Hematopoietic multipotent progenitor cell treated with erythropoietin and hydrocortisone succinate and interleukin-3 and kit ligand, for 17 days (in vitro differentiated cells): ENCODE measurements around the gene CCDC54.
A peak's percentile ranks its signal among the peaks of the same experiment; 100 is the strongest.

Experiments used
- DNase-seq: peaks from one replicate; pipeline ENCODE4 v3.0.0-alpha.2; 2015; ENCODE audit warnings: low spot score

The CCDC54 gene

GRCh38 chr3:107394502-107394901, 17.3 kb downstream of the CCDC54 start:
- no peak for DNase-seq

- DNase-seq: no peak
Observed at GRCh38 chr3:107395066-107395465, 17.8 kb downstream of the CCDC54 start.

GRCh38 chr3:107401301-107401700, 24.1 kb downstream of the CCDC54 start:
- DNase-seq: no peak

GRCh38 chr3:107402214-107402613, 25.0 kb downstream of the CCDC54 start:
- no peak for DNase-seq

- no peak for DNase-seq
Observed at GRCh38 chr3:107404727-107405469, 27.7 kb downstream of the CCDC54 start.

GRCh38 chr3:107407355-107407754, 30.1 kb downstream of the CCDC54 start:
- no peak for DNase-seq

GRCh38 chr3:107408513-107408912, 31.3 kb downstream of the CCDC54 start:
- no peak for DNase-seq

- no peak for DNase-seq
Observed at GRCh38 chr3:107409365-107409764, 32.1 kb downstream of the CCDC54 start.

GRCh38 chr3:107410606-107411005, 33.4 kb downstream of the CCDC54 start:
- no peak for DNase-seq

- DNase-seq: peak; percentile 19
Observed at GRCh38 chr3:107411056-107411455, 33.8 kb downstream of the CCDC54 start.

- DNase-seq: no peak
Observed at GRCh38 chr3:107411779-107412178, 34.5 kb downstream of the CCDC54 start.

GRCh38 chr3:107412376-107412775, 35.1 kb downstream of the CCDC54 start:
- DNase-seq: no peak

GRCh38 chr3:107413264-107413663, 36.0 kb downstream of the CCDC54 start:
- DNase-seq: no peak

GRCh38 chr3:107414325-107414964, 37.2 kb downstream of the CCDC54 start:
- DNase-seq: no peak

GRCh38 chr3:107416138-107416537, 38.9 kb downstream of the CCDC54 start:
- no peak for DNase-seq

GRCh38 chr3:107416886-107417285, 39.6 kb downstream of the CCDC54 start:
- DNase-seq: no peak

GRCh38 chr3:107421170-107421792, 44.0 kb downstream of the CCDC54 start:
- DNase-seq: peak; percentile 63

GRCh38 chr3:107421881-107422280, 44.6 kb downstream of the CCDC54 start:
- no peak for DNase-seq

- no peak for DNase-seq
Observed at GRCh38 chr3:107425033-107425432, 47.8 kb downstream of the CCDC54 start.

- no peak for DNase-seq
Observed at GRCh38 chr3:107426223-107426622, 49.0 kb downstream of the CCDC54 start.
